Astrocyte (in vitro differentiated cells and primary cell): ENCODE results near the gene PVALEF.

Source experiments
- CTCF ChIP-seq: IDR thresholded peaks from 2 replicates; pipeline ENCODE4 v1.5.1; 2011; ENCODE audit warnings: low read depth, mild to moderate bottlenecking, inconsistent platforms, low read length, moderate library complexity; ENCODE audit not compliant: insufficient read depth
- EZH2 ChIP-seq: IDR thresholded peaks from 2 replicates; pipeline ENCODE4 v1.6.1; 2012; ENCODE audit warnings: mild to moderate bottlenecking, low read length, inconsistent platforms; ENCODE audit not compliant: insufficient read depth

- no peak for TF ChIP-seq CTCF
- TF ChIP-seq EZH2 = no peak
These were observed 43.3 kb downstream of the PVALEF start for GRCh38 chr17:81208651-81209050.
